Endodermal cell (in vitro differentiated cells): ENCODE measurements around the gene CHST11. TPM values are rescaled to one million over a fixed set of nuclear protein-coding genes. Genes with fewer than 3 reads are reported as not detected.

Experiments
- DNase-seq: peaks from one replicate; pipeline ENCODE4 v3.0.0-alpha.2; 2017
- H3K27ac ChIP-seq: 2 replicates; pipeline ENCODE4 v1.5.1; 2013; ENCODE audit warnings: mild to moderate bottlenecking, low read depth, low read length, moderate library complexity
- H3K27me3 ChIP-seq: 2 replicates; pipeline ENCODE4 v1.6.1; 2013; ENCODE audit warnings: mild to moderate bottlenecking, low read length, moderate library complexity; ENCODE audit not compliant: insufficient read depth, control insufficient read depth, poor library complexity, severe bottlenecking
- H3K36me3 ChIP-seq: 2 replicates; pipeline ENCODE4 v1.7.0; 2013; ENCODE audit warnings: mild to moderate bottlenecking, low read length, moderate library complexity; ENCODE audit not compliant: control insufficient read depth, insufficient read depth
- H3K4me1 ChIP-seq: one replicate; pipeline ENCODE4 v1.7.0; 2013; ENCODE audit warnings: low read length; ENCODE audit not compliant: control insufficient read depth, insufficient read depth
- H3K4me3 ChIP-seq: 2 replicates; pipeline ENCODE4 v1.5.1; 2013; ENCODE audit warnings: mild to moderate bottlenecking, low read length, moderate library complexity
- H3K9ac ChIP-seq: 2 replicates; pipeline ENCODE4 v1.6.1; 2013; ENCODE audit warnings: mild to moderate bottlenecking, low read length, moderate library complexity; ENCODE audit not compliant: poor library complexity, severe bottlenecking; ENCODE audit errors: extremely low read depth
- H3K9me3 ChIP-seq: 2 replicates; pipeline ENCODE4 v1.6.1; 2013; ENCODE audit warnings: mild to moderate bottlenecking, low read length, moderate library complexity; ENCODE audit not compliant: control insufficient read depth
- H3K27ac Mint-ChIP-seq: 2 replicates; pipeline ENCODE4 v1.8.0; 2020; ENCODE audit warnings: mixed read lengths
- H3K27me3 Mint-ChIP-seq: 2 replicates; pipeline ENCODE4 v1.8.0; 2021; ENCODE audit warnings: mild to moderate bottlenecking, mixed read lengths; ENCODE audit not compliant: insufficient read depth
- H3K36me3 Mint-ChIP-seq: 2 replicates; pipeline ENCODE4 v1.8.0; 2020; ENCODE audit warnings: low read depth, mixed read lengths
- H3K4me1 Mint-ChIP-seq: 2 replicates; pipeline ENCODE4 v1.8.0; 2020; ENCODE audit warnings: mixed read lengths
- H3K4me3 Mint-ChIP-seq: 2 replicates; pipeline ENCODE4 v1.8.0; 2020; ENCODE audit warnings: mild to moderate bottlenecking, moderate library complexity, mixed read lengths
- H3K9me3 Mint-ChIP-seq: 2 replicates; pipeline ENCODE4 v1.8.0; 2020; ENCODE audit warnings: mild to moderate bottlenecking, mixed read lengths
- WGBS, 2 experiments: methylation state at CpG; one replicate each; pipeline versions ENCODE4 v1.1.5 to v1.1.7; 2013; ENCODE audit warnings: missing lambda C conversion rate in 2 of 2, mixed read lengths in 1 of 2; ENCODE audit not compliant: insufficient coverage in 1 of 2, insufficient read length in 1 of 2; 5-methylcytosine and 5-hydroxymethylcytosine counted together
- total RNA-seq, 2 donors: library from RNA; stranded (reverse); fragmentation: NEBNext Ultra II Directional in 1 of 2; extraction: Animal tissue kit (Norgen Biotek cat#: 25700) in 1 of 2; gene quantifications; 2 replicates in 1 of 2; 3 replicates in 1 of 2; pipeline ENCODE4 v1.2.1, GENCODE V29; 2021
- TF ChIP-seq, protein P1 (sequence below): fragments of 200-600 bp; sonication (generic); conservative IDR thresholded peaks from 2 replicates; pipeline ENCODE4 v1.5.0; 2021; ENCODE audit warnings: antibody characterized with exemption, mild to moderate bottlenecking

Gene CHST11
- total RNA-seq, 2 donors from 2014 or later = 30.7 to 36.2 TPM

DNA sequence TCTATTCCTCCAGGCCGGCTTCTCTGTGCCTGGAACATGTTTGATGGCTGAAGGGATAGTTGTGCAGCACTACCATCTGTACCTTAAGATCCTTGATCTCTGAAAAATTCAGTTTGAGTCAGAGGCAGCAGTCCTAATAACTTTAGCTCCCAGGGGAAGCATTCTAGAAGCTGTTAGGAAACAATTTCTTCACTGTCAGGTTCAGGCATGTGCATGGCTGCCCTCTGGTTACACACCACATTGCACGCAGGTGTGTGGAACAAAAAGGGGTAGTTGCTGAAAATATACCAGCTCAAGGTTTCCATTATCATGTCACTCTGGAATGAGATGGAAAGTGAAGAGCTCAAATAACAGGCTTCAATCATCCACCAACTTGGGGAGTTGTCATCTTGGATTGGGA is 80.1 kb downstream of the CHST11 start:
- peaks cover 5% of the 10 kb centered on the region for H3K36me3 Mint-ChIP-seq
- Histone ChIP-seq H3K4me3 (no peak overlapping the region), H3K9ac (no peak overlapping the region), H3K9me3 (no peaks in the 10 kb centered on the region), H3K27ac (no peak overlapping the region), H3K4me1 (peaks cover 11% of the 10 kb centered on the region), H3K36me3 (peaks cover 5% of the 10 kb centered on the region), H3K27me3 (no peaks in the 10 kb centered on the region)
- H3K27ac Mint-ChIP-seq = no peak overlapping the region
- WGBS, 2 experiments = 78 to 97% methylated on average over 2 of the region's 2 CpGs
- no peaks in the 10 kb centered on the region for H3K27me3 Mint-ChIP-seq
- H3K9me3 Mint-ChIP-seq = no peaks in the 10 kb centered on the region
- TF ChIP-seq, protein P1, sequence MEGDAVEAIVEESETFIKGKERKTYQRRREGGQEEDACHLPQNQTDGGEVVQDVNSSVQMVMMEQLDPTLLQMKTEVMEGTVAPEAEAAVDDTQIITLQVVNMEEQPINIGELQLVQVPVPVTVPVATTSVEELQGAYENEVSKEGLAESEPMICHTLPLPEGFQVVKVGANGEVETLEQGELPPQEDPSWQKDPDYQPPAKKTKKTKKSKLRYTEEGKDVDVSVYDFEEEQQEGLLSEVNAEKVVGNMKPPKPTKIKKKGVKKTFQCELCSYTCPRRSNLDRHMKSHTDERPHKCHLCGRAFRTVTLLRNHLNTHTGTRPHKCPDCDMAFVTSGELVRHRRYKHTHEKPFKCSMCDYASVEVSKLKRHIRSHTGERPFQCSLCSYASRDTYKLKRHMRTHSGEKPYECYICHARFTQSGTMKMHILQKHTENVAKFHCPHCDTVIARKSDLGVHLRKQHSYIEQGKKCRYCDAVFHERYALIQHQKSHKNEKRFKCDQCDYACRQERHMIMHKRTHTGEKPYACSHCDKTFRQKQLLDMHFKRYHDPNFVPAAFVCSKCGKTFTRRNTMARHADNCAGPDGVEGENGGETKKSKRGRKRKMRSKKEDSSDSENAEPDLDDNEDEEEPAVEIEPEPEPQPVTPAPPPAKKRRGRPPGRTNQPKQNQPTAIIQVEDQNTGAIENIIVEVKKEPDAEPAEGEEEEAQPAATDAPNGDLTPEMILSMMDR = no peak
- DNase-seq = no peak
- H3K4me3 Mint-ChIP-seq = no peak overlapping the region
- peaks cover 18% of the 10 kb centered on the region for H3K4me1 Mint-ChIP-seq

- H3K36me3 Mint-ChIP-seq = peaks cover 14% of the 10 kb centered on the region
- Histone ChIP-seq H3K36me3 (peaks cover 5% of the 10 kb centered on the region), H3K9me3 (no peaks in the 10 kb centered on the region), H3K9ac (no peak overlapping the region), H3K27me3 (no peaks in the 10 kb centered on the region), H3K4me1 (peaks cover 11% of the 10 kb centered on the region), H3K4me3 (no peak overlapping the region), H3K27ac (no peak overlapping the region)
- DNase-seq = no peak
- peaks cover 18% of the 10 kb centered on the region for H3K4me1 Mint-ChIP-seq
- TF ChIP-seq, protein P1 = no peak
- no peak overlapping the region for H3K4me3 Mint-ChIP-seq
- no peaks in the 10 kb centered on the region for H3K9me3 Mint-ChIP-seq
- H3K27me3 Mint-ChIP-seq = no peaks in the 10 kb centered on the region
- 100% methylated on average over 4 of the region's 4 CpGs; no CpG with 5 or more reads in 1 of the 2 experiments for WGBS, 2 experiments
- H3K27ac Mint-ChIP-seq = no peak overlapping the region
Observed at GRCh38 chr12:104538056-104538455, 81.3 kb downstream of the CHST11 start.

- peaks cover 5% of the 10 kb centered on the region for H3K36me3 ChIP-seq
- Mint-ChIP-seq H3K4me3 (no peak overlapping the region), H3K27me3 (no peaks in the 10 kb centered on the region), H3K9me3 (peaks cover 2% of the 10 kb centered on the region), H3K36me3 (peaks cover 15% of the 10 kb centered on the region), H3K4me1 (peaks cover 18% of the 10 kb centered on the region), H3K27ac (no peak overlapping the region)
- H3K4me3 ChIP-seq = no peak overlapping the region
- 93 to 95% methylated on average over 5 to 6 of the region's 6 CpGs for WGBS, 2 experiments
- H3K9ac ChIP-seq = no peak overlapping the region
- no peak overlapping the region for H3K27ac ChIP-seq
- peaks cover 11% of the 10 kb centered on the region for H3K4me1 ChIP-seq
- no peaks in the 10 kb centered on the region for H3K9me3 ChIP-seq
- TF ChIP-seq, protein P1 = no peak
- H3K27me3 ChIP-seq = no peaks in the 10 kb centered on the region
- DNase-seq = no peak
Observed at GRCh38 chr12:104538891-104539462, 82.2 kb downstream of the CHST11 start.
